ENCODE measurements around the gene TPST2.

DNA sequence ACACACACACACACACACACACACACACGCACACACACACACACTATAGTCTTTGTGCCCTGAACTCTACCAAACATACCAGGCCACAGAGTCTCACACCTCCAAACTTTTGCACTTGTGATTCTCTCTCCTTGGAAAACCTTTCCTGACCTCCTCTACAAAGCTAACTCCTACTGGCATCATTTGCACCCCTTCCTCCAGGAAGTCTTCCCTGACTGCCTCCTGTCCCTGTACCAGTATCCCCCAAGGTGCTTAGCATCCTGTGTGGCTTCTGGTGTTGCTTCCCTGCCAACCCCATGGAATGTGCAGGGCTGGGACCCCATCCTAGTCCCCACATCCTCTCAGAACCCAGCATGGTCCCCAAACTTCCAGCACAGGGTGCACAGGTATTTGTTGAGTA, 8.9 kb downstream of the TPST2 start:
- TF ChIP-seq, protein P1, sequence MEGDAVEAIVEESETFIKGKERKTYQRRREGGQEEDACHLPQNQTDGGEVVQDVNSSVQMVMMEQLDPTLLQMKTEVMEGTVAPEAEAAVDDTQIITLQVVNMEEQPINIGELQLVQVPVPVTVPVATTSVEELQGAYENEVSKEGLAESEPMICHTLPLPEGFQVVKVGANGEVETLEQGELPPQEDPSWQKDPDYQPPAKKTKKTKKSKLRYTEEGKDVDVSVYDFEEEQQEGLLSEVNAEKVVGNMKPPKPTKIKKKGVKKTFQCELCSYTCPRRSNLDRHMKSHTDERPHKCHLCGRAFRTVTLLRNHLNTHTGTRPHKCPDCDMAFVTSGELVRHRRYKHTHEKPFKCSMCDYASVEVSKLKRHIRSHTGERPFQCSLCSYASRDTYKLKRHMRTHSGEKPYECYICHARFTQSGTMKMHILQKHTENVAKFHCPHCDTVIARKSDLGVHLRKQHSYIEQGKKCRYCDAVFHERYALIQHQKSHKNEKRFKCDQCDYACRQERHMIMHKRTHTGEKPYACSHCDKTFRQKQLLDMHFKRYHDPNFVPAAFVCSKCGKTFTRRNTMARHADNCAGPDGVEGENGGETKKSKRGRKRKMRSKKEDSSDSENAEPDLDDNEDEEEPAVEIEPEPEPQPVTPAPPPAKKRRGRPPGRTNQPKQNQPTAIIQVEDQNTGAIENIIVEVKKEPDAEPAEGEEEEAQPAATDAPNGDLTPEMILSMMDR (IDR thresholded peaks at IDR 0.05) = no peak
- no peak for TF ChIP-seq POLR2A (IDR thresholded peaks at IDR 0.05)

Data from testis (tissue), 2 donors.